Measurements from ENCODE around the gene VWA3B.

GRCh38 chr2:98240786-98241398 lies 153.9 kb downstream of the VWA3B start:
- TF ChIP-seq, protein P1, sequence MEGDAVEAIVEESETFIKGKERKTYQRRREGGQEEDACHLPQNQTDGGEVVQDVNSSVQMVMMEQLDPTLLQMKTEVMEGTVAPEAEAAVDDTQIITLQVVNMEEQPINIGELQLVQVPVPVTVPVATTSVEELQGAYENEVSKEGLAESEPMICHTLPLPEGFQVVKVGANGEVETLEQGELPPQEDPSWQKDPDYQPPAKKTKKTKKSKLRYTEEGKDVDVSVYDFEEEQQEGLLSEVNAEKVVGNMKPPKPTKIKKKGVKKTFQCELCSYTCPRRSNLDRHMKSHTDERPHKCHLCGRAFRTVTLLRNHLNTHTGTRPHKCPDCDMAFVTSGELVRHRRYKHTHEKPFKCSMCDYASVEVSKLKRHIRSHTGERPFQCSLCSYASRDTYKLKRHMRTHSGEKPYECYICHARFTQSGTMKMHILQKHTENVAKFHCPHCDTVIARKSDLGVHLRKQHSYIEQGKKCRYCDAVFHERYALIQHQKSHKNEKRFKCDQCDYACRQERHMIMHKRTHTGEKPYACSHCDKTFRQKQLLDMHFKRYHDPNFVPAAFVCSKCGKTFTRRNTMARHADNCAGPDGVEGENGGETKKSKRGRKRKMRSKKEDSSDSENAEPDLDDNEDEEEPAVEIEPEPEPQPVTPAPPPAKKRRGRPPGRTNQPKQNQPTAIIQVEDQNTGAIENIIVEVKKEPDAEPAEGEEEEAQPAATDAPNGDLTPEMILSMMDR (IDR thresholded peaks at IDR 0.05) = no peak
- no peak for TF ChIP-seq POLR2A (IDR thresholded peaks at IDR 0.05)
